Ishikawa (cell line): ENCODE measurements around the gene CYP3A7.

ENCODE experiments used
- CEBPB ChIP-seq: IDR thresholded peaks from 2 replicates; pipeline ENCODE4 v1.6.1; 2012
- CREB1 ChIP-seq: IDR thresholded peaks from 2 replicates; pipeline ENCODE4 v1.6.1; 2012; ENCODE audit warnings: low read depth
- EGR1 ChIP-seq: IDR thresholded peaks from 2 replicates; pipeline ENCODE4 v1.6.1; 2012
- EP300 ChIP-seq: IDR thresholded peaks from 2 replicates; pipeline ENCODE4 v1.6.1; 2012; ENCODE audit warnings: borderline replicate concordance
- FOXM1 ChIP-seq: IDR thresholded peaks from 2 replicates; pipeline ENCODE4 v1.6.1; 2012; ENCODE audit warnings: low read depth, borderline replicate concordance
- NFIC ChIP-seq: IDR thresholded peaks from 2 replicates; pipeline ENCODE4 v1.6.1; 2012
- RAD21 ChIP-seq: IDR thresholded peaks from 2 replicates; pipeline ENCODE4 v1.6.1; 2012; ENCODE audit warnings: low read depth
- TAF1 ChIP-seq: IDR thresholded peaks from 2 replicates; pipeline ENCODE4 v1.6.1; 2012; ENCODE audit warnings: low read depth, mild to moderate bottlenecking
- TCF12 ChIP-seq: IDR thresholded peaks from 2 replicates; pipeline ENCODE4 v1.6.1; 2012; ENCODE audit warnings: low read depth
- TEAD4 ChIP-seq: IDR thresholded peaks from 2 replicates; pipeline ENCODE4 v1.6.1; 2012
- YY1 ChIP-seq: IDR thresholded peaks from 2 replicates; pipeline ENCODE4 v1.6.1; 2012; ENCODE audit warnings: low read depth
- ZBTB7A ChIP-seq: IDR thresholded peaks from 2 replicates; pipeline ENCODE4 v1.6.1; 2012; ENCODE audit warnings: low read depth
- TF ChIP-seq, protein P1 (sequence below): IDR thresholded peaks from 2 replicates; pipeline ENCODE4 v1.6.1; 2012
- TF ChIP-seq, protein P2 (sequence below): IDR thresholded peaks from 2 replicates; pipeline ENCODE4 v1.6.1; 2012
- TF ChIP-seq, protein P3 (sequence below): IDR thresholded peaks from 2 replicates; pipeline ENCODE4 v1.6.1; 2012; ENCODE audit warnings: low read depth, mild to moderate bottlenecking

The CYP3A7 gene

DNA sequence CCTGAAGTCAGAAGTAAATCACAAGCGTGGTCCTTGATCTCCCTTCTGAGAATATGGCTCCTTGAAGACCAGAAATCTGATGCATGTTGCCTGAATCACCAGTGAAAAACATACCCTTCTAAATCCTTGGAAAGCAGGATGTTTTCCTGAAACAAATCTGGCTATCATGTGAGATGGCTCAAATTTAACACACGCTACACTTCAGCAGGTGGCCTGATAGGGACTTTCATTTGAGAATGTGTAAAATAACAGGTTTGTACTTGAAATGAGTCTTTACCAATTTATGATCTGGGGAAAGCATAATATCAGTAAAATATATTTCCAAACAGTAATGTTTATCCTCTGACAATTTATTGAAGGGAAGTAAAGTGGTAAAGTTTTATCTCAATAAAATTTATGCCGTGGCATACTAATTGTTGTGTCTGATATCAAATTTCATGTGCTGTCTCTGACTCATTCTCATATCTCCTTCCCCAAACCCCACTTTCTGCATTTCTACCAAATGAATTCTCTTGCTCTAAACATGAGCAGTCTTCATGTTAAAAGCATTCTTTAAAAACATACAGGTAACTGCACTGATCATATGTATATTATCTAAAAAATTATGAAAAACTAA lies 31.6 kb upstream of the CYP3A7 start:
- TF ChIP-seq ZBTB7A (no peak), EGR1 (no peak), EP300 (no peak), TAF1 (no peak), TEAD4 (no peak), CEBPB (no peak), RAD21 (no peak), FOXM1 (no peak), YY1 (no peak), NFIC (no peak), TCF12 (no peak), CREB1 (no peak)
- TF ChIP-seq, protein P1, sequence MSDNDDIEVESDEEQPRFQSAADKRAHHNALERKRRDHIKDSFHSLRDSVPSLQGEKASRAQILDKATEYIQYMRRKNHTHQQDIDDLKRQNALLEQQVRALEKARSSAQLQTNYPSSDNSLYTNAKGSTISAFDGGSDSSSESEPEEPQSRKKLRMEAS: no peak
- TF ChIP-seq, protein P2, sequence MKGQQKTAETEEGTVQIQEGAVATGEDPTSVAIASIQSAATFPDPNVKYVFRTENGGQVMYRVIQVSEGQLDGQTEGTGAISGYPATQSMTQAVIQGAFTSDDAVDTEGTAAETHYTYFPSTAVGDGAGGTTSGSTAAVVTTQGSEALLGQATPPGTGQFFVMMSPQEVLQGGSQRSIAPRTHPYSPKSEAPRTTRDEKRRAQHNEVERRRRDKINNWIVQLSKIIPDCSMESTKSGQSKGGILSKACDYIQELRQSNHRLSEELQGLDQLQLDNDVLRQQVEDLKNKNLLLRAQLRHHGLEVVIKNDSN: no peak
- TF ChIP-seq, protein P3, sequence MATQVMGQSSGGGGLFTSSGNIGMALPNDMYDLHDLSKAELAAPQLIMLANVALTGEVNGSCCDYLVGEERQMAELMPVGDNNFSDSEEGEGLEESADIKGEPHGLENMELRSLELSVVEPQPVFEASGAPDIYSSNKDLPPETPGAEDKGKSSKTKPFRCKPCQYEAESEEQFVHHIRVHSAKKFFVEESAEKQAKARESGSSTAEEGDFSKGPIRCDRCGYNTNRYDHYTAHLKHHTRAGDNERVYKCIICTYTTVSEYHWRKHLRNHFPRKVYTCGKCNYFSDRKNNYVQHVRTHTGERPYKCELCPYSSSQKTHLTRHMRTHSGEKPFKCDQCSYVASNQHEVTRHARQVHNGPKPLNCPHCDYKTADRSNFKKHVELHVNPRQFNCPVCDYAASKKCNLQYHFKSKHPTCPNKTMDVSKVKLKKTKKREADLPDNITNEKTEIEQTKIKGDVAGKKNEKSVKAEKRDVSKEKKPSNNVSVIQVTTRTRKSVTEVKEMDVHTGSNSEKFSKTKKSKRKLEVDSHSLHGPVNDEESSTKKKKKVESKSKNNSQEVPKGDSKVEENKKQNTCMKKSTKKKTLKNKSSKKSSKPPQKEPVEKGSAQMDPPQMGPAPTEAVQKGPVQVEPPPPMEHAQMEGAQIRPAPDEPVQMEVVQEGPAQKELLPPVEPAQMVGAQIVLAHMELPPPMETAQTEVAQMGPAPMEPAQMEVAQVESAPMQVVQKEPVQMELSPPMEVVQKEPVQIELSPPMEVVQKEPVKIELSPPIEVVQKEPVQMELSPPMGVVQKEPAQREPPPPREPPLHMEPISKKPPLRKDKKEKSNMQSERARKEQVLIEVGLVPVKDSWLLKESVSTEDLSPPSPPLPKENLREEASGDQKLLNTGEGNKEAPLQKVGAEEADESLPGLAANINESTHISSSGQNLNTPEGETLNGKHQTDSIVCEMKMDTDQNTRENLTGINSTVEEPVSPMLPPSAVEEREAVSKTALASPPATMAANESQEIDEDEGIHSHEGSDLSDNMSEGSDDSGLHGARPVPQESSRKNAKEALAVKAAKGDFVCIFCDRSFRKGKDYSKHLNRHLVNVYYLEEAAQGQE: no peak

DNA sequence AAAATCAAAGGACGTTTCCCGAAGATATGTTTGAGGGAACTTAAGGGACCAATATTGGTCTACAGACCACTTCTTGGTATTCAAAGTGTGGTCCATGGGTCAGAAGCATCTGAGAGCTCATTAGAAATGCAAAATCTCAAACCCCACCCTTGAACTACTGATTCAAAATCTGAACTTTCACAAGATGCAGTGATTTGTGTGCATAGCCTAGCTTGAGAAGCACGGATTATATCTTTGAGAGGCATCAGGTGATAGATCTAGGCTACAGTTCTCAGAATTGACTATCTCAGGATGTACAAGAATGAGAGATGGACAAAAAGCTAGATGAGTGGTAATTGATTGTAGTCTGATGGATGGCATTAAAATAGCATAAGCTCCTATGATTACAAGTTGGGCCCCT lies 29.5 kb upstream of the CYP3A7 start:
- TF ChIP-seq CEBPB (no peak), NFIC (no peak)
- TF ChIP-seq, protein P2: no peak

DNA sequence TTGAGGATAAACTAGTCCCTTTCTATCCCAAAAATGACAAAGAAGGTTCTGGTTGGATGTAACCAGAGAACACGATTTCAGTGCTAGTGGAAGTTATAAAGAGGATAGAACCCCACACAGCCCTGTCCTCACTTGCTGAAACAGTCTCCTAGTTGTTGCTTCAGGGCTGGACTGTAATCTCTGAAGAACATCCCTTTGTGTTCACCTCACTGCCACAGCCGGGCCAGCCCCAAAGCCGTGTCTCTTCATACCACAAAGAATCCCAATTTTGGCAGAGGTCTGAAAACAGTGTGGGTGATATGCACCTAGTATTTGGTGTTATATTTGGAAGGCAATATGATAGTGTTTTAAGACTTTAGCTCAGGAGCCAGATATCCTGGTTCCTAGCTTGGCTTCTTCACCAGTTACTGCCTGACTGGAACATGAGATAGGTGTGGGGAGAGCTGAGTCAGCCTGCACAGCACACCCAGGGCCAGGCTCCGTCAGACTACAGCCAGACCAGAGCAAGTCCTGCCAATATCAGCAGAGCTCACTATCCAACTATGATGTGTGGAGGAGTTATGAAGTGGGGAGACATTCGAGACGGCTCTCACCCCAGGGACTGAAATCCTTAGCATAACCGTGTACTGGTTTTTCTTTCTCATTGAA lies 27.8 kb upstream of the CYP3A7 start:
- no peak for TF ChIP-seq EP300
- TF ChIP-seq NFIC: no peak
- TF ChIP-seq YY1: no peak
- TF ChIP-seq FOXM1: no peak
- no peak for TF ChIP-seq CEBPB

DNA sequence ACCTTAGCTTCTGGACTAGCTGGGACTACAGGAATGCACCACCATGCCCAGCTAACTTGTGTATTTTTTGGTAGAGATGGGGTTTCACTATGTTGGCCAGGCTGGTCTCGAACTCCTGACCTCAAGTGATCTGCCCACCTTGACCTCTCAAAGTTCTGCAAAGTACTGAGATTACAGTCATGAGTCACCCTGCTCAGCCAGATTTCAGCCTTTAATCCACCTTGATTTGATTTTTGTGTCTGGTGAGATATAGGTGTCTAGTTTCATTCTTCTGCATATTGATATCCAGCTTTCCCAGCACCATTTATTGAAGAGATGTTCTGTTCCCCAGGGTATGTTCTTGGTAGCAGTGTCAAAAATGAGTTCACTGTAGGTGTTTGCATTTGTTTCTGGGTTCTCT lies 20.1 kb upstream of the CYP3A7 start:
- TF ChIP-seq CREB1: no peak
- no peak for TF ChIP-seq ZBTB7A
- TF ChIP-seq, protein P2: no peak
- TF ChIP-seq TEAD4: no peak
- no peak for TF ChIP-seq EGR1
- TF ChIP-seq, protein P3: no peak
- no peak for TF ChIP-seq RAD21
- no peak for TF ChIP-seq EP300
- TF ChIP-seq YY1: no peak
- no peak for TF ChIP-seq NFIC
- TF ChIP-seq TAF1: no peak
- TF ChIP-seq FOXM1: no peak
- TF ChIP-seq, protein P1: no peak
- no peak for TF ChIP-seq TCF12
- TF ChIP-seq CEBPB: no peak

DNA sequence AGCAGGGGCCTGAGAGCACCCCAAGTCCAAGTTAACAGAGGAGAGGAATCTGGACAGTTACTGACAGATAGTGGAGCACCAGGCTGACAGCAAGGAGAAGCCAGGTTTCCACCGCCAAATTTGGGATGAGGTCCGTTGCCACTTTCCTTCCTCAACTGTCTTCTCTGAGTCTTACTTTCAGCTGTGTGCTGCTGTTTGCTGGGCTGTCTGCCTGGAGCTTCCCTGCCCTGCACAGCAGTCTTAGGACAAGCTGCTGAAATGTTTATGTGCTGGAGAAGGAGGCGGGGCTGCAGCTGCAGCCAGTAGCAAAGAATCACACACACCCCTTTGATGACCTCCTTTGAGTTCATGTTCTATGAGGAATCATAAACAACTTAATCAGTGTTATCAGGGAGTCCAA lies 17.4 kb upstream of the CYP3A7 start:
- TF ChIP-seq YY1 (no peak), ZBTB7A (no peak), NFIC (no peak), CEBPB (no peak), TAF1 (no peak), EP300 (no peak), RAD21 (no peak)
